ENCODE data around the gene VILL.

- TF ChIP-seq POLR2AphosphoS5 (IDR thresholded peaks at IDR 0.05; ENCODE audit: borderline replicate concordance, low read depth, low read length), result no peak
- TF ChIP-seq FOXP2 (optimal IDR thresholded peaks at IDR 0.05; ENCODE audit: control extremely low read depth, extremely low read length, insufficient read depth), result no peak
Measured at GRCh38 chr3:38029400-38030125, 39.0 kb downstream of the VILL start, which contains the start of gene PLCD1.

All from SK-N-MC (cell line).